GM23338 (cell line): ENCODE data around the gene ADIPOR1. TPM values are rescaled to one million over a fixed set of nuclear protein-coding genes. Genes with fewer than 3 reads are reported as not detected.

Experiments
- CREB1 ChIP-seq: fragments of 250-450 bp; sonication (Bioruptor Pico); IDR thresholded peaks from 2 replicates; pipeline ENCODE4 v1.5.0; 2020; ENCODE audit warnings: low read depth, mild to moderate bottlenecking, moderate library complexity
- polyA plus RNA-seq: library from polyadenylated mRNA; unstranded; fragments of >200 nt; fragmentation: Nextera tagmentation; extraction: Ambion mirVana; gene quantifications from 2 replicates; pipeline ENCODE4 v1.2.1, GENCODE V29; 2016
- small RNA-seq: library from RNA; depleted of rRNA; stranded (forward); fragments of <200 nt; gene quantifications from one replicate; pipeline ENCODE3, GENCODE V24; 2014; ENCODE audit warnings: low replicate concordance
- total RNA-seq: library from RNA; depleted of rRNA; stranded (reverse); fragments of >200 nt; shearing (Covaris generic); gene quantifications from 2 replicates; pipeline ENCODE4 v1.2.3, GENCODE V29; 2014; rRNA removed
- TF ChIP-seq, protein P1 (sequence below): fragments of 250-450 bp; sonication (Bioruptor Pico); IDR thresholded peaks from 2 replicates; pipeline ENCODE4 v1.5.0; 2020; ENCODE audit warnings: mild to moderate bottlenecking, moderate library complexity
- TF ChIP-seq, protein P2 (sequence below), 2 experiments: fragments of 200-600 bp in 1 of 2; sonication (generic) in 1 of 2; conservative IDR thresholded peaks; 2 replicates each; pipeline versions ENCODE4 v1.5.1 to v1.6.1; 2016 to 2017; ENCODE audit warnings: antibody characterized with exemption in 2 of 2, low read depth in 2 of 2, mild to moderate bottlenecking in 2 of 2, moderate library complexity in 1 of 2

ADIPOR1 gene
- total and polyA plus RNA-seq, 2 experiments from 2014 or later: 47.2 to 59.1 TPM

DNA sequence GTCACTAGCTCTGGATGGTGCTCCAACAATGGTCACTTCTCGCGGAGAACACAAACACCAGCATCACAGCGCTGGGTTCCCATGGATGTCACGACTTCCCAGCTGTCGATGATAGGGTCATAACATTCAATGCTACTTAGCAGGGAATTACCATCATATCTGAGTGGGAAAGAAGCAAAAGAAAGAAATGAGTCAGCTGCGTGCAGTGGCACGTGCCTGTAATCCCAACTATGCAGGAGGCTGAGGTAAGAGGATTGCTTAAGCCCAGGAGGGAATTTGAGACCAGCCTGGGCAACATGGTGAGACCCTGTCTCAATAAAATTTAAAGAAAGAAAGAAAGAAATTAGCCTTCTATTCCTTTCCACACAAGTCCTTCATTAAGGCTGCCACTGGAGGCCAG is 65.6 kb downstream of the ADIPOR1 start (continued):
- TF ChIP-seq, protein P1, sequence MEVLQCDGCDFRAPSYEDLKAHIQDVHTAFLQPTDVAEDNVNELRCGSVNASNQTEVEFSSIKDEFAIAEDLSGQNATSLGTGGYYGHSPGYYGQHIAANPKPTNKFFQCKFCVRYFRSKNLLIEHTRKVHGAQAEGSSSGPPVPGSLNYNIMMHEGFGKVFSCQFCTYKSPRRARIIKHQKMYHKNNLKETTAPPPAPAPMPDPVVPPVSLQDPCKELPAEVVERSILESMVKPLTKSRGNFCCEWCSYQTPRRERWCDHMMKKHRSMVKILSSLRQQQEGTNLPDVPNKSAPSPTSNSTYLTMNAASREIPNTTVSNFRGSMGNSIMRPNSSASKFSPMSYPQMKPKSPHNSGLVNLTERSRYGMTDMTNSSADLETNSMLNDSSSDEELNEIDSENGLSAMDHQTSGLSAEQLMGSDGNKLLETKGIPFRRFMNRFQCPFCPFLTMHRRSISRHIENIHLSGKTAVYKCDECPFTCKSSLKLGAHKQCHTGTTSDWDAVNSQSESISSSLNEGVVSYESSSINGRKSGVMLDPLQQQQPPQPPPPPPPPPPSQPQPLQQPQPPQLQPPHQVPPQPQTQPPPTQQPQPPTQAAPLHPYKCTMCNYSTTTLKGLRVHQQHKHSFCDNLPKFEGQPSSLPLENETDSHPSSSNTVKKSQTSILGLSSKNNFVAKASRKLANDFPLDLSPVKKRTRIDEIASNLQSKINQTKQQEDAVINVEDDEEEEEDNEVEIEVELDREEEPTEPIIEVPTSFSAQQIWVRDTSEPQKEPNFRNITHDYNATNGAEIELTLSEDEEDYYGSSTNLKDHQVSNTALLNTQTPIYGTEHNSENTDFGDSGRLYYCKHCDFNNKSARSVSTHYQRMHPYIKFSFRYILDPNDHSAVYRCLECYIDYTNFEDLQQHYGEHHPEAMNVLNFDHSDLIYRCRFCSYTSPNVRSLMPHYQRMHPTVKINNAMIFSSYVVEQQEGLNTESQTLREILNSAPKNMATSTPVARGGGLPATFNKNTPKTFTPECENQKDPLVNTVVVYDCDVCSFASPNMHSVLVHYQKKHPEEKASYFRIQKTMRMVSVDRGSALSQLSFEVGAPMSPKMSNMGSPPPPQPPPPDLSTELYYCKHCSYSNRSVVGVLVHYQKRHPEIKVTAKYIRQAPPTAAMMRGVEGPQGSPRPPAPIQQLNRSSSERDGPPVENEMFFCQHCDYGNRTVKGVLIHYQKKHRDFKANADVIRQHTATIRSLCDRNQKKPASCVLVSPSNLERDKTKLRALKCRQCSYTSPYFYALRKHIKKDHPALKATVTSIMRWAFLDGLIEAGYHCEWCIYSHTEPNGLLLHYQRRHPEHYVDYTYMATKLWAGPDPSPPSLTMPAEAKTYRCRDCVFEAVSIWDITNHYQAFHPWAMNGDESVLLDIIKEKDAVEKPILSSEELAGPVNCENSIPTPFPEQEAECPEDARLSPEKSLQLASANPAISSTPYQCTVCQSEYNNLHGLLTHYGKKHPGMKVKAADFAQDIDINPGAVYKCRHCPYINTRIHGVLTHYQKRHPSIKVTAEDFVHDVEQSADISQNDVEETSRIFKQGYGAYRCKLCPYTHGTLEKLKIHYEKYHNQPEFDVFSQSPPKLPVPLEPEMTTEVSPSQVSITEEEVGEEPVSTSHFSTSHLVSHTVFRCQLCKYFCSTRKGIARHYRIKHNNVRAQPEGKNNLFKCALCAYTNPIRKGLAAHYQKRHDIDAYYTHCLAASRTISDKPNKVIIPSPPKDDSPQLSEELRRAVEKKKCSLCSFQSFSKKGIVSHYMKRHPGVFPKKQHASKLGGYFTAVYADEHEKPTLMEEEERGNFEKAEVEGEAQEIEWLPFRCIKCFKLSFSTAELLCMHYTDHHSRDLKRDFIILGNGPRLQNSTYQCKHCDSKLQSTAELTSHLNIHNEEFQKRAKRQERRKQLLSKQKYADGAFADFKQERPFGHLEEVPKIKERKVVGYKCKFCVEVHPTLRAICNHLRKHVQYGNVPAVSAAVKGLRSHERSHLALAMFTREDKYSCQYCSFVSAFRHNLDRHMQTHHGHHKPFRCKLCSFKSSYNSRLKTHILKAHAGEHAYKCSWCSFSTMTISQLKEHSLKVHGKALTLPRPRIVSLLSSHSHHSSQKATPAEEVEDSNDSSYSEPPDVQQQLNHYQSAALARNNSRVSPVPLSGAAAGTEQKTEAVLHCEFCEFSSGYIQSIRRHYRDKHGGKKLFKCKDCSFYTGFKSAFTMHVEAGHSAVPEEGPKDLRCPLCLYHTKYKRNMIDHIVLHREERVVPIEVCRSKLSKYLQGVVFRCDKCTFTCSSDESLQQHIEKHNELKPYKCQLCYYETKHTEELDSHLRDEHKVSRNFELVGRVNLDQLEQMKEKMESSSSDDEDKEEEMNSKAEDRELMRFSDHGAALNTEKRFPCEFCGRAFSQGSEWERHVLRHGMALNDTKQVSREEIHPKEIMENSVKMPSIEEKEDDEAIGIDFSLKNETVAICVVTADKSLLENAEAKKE (CRISPR knock-in tag): no peak
- TF ChIP-seq, protein P2, sequence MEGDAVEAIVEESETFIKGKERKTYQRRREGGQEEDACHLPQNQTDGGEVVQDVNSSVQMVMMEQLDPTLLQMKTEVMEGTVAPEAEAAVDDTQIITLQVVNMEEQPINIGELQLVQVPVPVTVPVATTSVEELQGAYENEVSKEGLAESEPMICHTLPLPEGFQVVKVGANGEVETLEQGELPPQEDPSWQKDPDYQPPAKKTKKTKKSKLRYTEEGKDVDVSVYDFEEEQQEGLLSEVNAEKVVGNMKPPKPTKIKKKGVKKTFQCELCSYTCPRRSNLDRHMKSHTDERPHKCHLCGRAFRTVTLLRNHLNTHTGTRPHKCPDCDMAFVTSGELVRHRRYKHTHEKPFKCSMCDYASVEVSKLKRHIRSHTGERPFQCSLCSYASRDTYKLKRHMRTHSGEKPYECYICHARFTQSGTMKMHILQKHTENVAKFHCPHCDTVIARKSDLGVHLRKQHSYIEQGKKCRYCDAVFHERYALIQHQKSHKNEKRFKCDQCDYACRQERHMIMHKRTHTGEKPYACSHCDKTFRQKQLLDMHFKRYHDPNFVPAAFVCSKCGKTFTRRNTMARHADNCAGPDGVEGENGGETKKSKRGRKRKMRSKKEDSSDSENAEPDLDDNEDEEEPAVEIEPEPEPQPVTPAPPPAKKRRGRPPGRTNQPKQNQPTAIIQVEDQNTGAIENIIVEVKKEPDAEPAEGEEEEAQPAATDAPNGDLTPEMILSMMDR (conservative IDR thresholded peaks at IDR 0.05; ENCODE audit: low read depth in 2 of 2): no peak
- no peak for TF ChIP-seq CREB1 (CRISPR knock-in tag)

Small RNA genes within 50 kb of the gene (small RNA-seq; reads per million reads assigned to genes)
- gene RF00019: not detected

Other genes with a start within 250 kb of the ADIPOR1 start
- 11.4 and 12.5 TPM in 2 replicates for gene SYT2, start 247.9 kb downstream of the ADIPOR1 start, total RNA-seq
- gene SYT2, start 247.9 kb downstream of the ADIPOR1 start, polyA plus RNA-seq: 2.4 TPM in 2 replicates
- 186 and 202 TPM in 2 replicates for gene KDM5B, start 149.9 kb downstream of the ADIPOR1 start, total RNA-seq
- 150 and 175 TPM in 2 replicates for gene KDM5B, start 149.9 kb downstream of the ADIPOR1 start, polyA plus RNA-seq
- 7.2 TPM in 1 of 2 replicates, not detected in the other for gene PCAT6, start 147.4 kb downstream of the ADIPOR1 start, total RNA-seq
- 28.1 and 28.7 TPM in 2 replicates for gene PCAT6, start 147.4 kb downstream of the ADIPOR1 start, polyA plus RNA-seq
- 4.0 and 4.9 TPM in 2 replicates for gene RABIF, start 69.2 kb downstream of the ADIPOR1 start, total RNA-seq
- gene RABIF, start 69.2 kb downstream of the ADIPOR1 start, polyA plus RNA-seq: 6.9 and 7.6 TPM in 2 replicates
- 27.5 and 27.6 TPM in 2 replicates for gene KLHL12, start 31.1 kb downstream of the ADIPOR1 start, total RNA-seq
- 14.6 and 15.5 TPM in 2 replicates for gene KLHL12, start 31.1 kb downstream of the ADIPOR1 start, polyA plus RNA-seq
- 9.2 and 12.6 TPM in 2 replicates for gene CYB5R1, start 8.9 kb upstream of the ADIPOR1 start, total RNA-seq
- 9.0 and 10.5 TPM in 2 replicates for gene CYB5R1, start 8.9 kb upstream of the ADIPOR1 start, polyA plus RNA-seq
- gene TMEM183A, start 49.1 kb upstream of the ADIPOR1 start, total RNA-seq: 107 and 128 TPM in 2 replicates
- 54.7 and 55.1 TPM in 2 replicates for gene TMEM183A, start 49.1 kb upstream of the ADIPOR1 start, polyA plus RNA-seq
- 7.6 and 8.0 TPM in 2 replicates for gene PPFIA4, start 68.2 kb upstream of the ADIPOR1 start, total RNA-seq
- gene PPFIA4, start 68.2 kb upstream of the ADIPOR1 start, polyA plus RNA-seq: 1.3 and 2.2 TPM in 2 replicates
- gene MYOG, start 127.7 kb upstream of the ADIPOR1 start, total RNA-seq: not detected in 2 replicates
- gene MYOG, start 127.7 kb upstream of the ADIPOR1 start, polyA plus RNA-seq: not detected in 2 replicates
- 1.8 and 3.8 TPM in 2 replicates for gene ADORA1, start 169.4 kb upstream of the ADIPOR1 start, total RNA-seq
- 0.63 and 1.5 TPM in 2 replicates for gene ADORA1, start 169.4 kb upstream of the ADIPOR1 start, polyA plus RNA-seq
- not detected in 2 replicates for gene MYBPH, start 217.5 kb upstream of the ADIPOR1 start, total RNA-seq
- gene MYBPH, start 217.5 kb upstream of the ADIPOR1 start, polyA plus RNA-seq: not detected in 2 replicates
- gene CHI3L1, start 228.4 kb upstream of the ADIPOR1 start, total RNA-seq: 0.76 TPM in 1 of 2 replicates, not detected in the other
- not detected in 2 replicates for gene CHI3L1, start 228.4 kb upstream of the ADIPOR1 start, polyA plus RNA-seq